HepG2 (cell line): ENCODE results near the gene OGFR. TPM values are rescaled to one million over a fixed set of nuclear protein-coding genes. Genes with fewer than 3 reads are reported as not detected.

Experiments
- ARNT2 ChIP-seq: sonication (generic); formaldehyde crosslinking; IDR thresholded peaks from 2 replicates; pipeline ENCODE4 v1.8.0; 2022; ENCODE audit warnings: mild to moderate bottlenecking, low read depth, missing genetic modification reagents, moderate library complexity
- DNMT1 ChIP-seq: sonication (generic); formaldehyde crosslinking; IDR thresholded peaks from 2 replicates; pipeline ENCODE4 v1.5.1; 2020; ENCODE audit warnings: mild to moderate bottlenecking, missing genetic modification reagents
- FOSL1 ChIP-seq: sonication (generic); formaldehyde crosslinking; IDR thresholded peaks from 2 replicates; pipeline ENCODE4 v1.9.0; 2021; ENCODE audit warnings: missing genetic modification reagents, borderline replicate concordance
- FOXA1 ChIP-seq, 2 experiments: fragments of 450-650 bp in 1 of 2; sonication (generic) in 1 of 2; formaldehyde crosslinking in 1 of 2; IDR thresholded peaks; 2 replicates each; pipeline versions ENCODE4 v1.4.0 to v1.6.1; 2016 to 2020; ENCODE audit warnings: missing genetic modification reagents in 1 of 2
- HDAC6 ChIP-seq: fragments of 200-600 bp; sonication (generic); IDR thresholded peaks from 2 replicates; pipeline ENCODE4 v1.7.0; 2017; ENCODE audit warnings: mild to moderate bottlenecking, antibody characterized with exemption, low read length, low read depth
- KDM2A ChIP-seq: sonication (generic); formaldehyde crosslinking; IDR thresholded peaks from 2 replicates; pipeline ENCODE4 v1.4.0; 2020; ENCODE audit warnings: low read depth, missing genetic modification reagents, borderline replicate concordance
- POGZ ChIP-seq: sonication (generic); formaldehyde crosslinking; IDR thresholded peaks from 2 replicates; pipeline ENCODE4 v1.4.0; 2020; ENCODE audit warnings: mild to moderate bottlenecking, missing genetic modification reagents
- PRPF4 ChIP-seq: fragments of 200-400 bp; formaldehyde crosslinking; IDR thresholded peaks from 2 replicates; pipeline ENCODE4 v1.6.1; 2016; ENCODE audit warnings: low read length, low read depth; ENCODE audit not compliant: poor library complexity, severe bottlenecking
- SAFB2 ChIP-seq: sonication (generic); formaldehyde crosslinking; IDR thresholded peaks from 2 replicates; pipeline ENCODE4 v1.5.1; 2020; ENCODE audit warnings: missing genetic modification reagents, low read depth, mild to moderate bottlenecking, borderline replicate concordance
- SALL1 ChIP-seq: sonication (generic); formaldehyde crosslinking; IDR thresholded peaks from 2 replicates; pipeline ENCODE4 v1.8.0; 2022; ENCODE audit warnings: mild to moderate bottlenecking, missing genetic modification reagents
- TCF12 ChIP-seq, 2 experiments: fragments of 450-650 bp in 1 of 2; sonication (generic) in 1 of 2; formaldehyde crosslinking in 1 of 2; IDR thresholded peaks; 2 replicates each; pipeline versions ENCODE4 v1.6.1 to v1.8.0; 2017 to 2022; ENCODE audit warnings: antibody characterized with exemption in 1 of 2, mild to moderate bottlenecking in 1 of 2, missing genetic modification reagents in 1 of 2, moderate library complexity in 1 of 2
- TEAD2 ChIP-seq: sonication (generic); formaldehyde crosslinking; IDR thresholded peaks from 2 replicates; pipeline ENCODE4 v1.9.0; 2021; ENCODE audit warnings: missing genetic modification reagents
- ZNF101 ChIP-seq: sonication (generic); formaldehyde crosslinking; IDR thresholded peaks from 2 replicates; pipeline ENCODE4 v1.4.0; 2020; ENCODE audit warnings: mild to moderate bottlenecking, low read depth, missing genetic modification reagents, borderline replicate concordance
- ZNF12 ChIP-seq: sonication (generic); formaldehyde crosslinking; IDR thresholded peaks from 2 replicates; pipeline ENCODE4 v1.5.0; 2020; ENCODE audit warnings: missing genetic modification reagents
- ZNF136 ChIP-seq: sonication (generic); formaldehyde crosslinking; IDR thresholded peaks from 2 replicates; pipeline ENCODE4 v1.8.1; 2022; ENCODE audit warnings: low read depth, mild to moderate bottlenecking, moderate library complexity, missing genetic modification reagents
- ZNF441 ChIP-seq: sonication (generic); formaldehyde crosslinking; IDR thresholded peaks from 2 replicates; pipeline ENCODE4 v1.7.0; 2021; ENCODE audit warnings: missing genetic modification reagents, borderline replicate concordance
- ZNF879 ChIP-seq: sonication (generic); formaldehyde crosslinking; IDR thresholded peaks from 2 replicates; pipeline ENCODE4 v1.8.1; 2023; ENCODE audit warnings: missing genetic modification reagents
- ZSCAN29 ChIP-seq: sonication (generic); formaldehyde crosslinking; conservative IDR thresholded peaks from 2 replicates; pipeline ENCODE4 v1.4.0; 2020; ENCODE audit warnings: mild to moderate bottlenecking, missing genetic modification reagents
- ZSCAN30 ChIP-seq: sonication (generic); formaldehyde crosslinking; IDR thresholded peaks from 2 replicates; pipeline ENCODE4 v1.5.0; 2020; ENCODE audit warnings: mild to moderate bottlenecking, missing genetic modification reagents
- polyA plus RNA-seq, 8 experiments: library from polyadenylated mRNA; depleted of rRNA in 3 of 8; stranded (reverse) in 7 of 8; unstranded in 1 of 8; fragments of >200 nt; fragmentation: Illumina TruSeq in 4 of 8; extraction: Trizol in 4 of 8; gene quantifications; 2 replicates each; pipeline versions ENCODE4 v1.2.1 to v1.2.3, GENCODE V29; 2011 to 2016; ENCODE audit warnings: low read depth in 4 of 8, missing spikeins in 1 of 8, mixed read lengths in 1 of 8; ENCODE audit not compliant: insufficient read depth in 1 of 8
- total RNA-seq, 5 experiments: library from RNA; depleted of rRNA; stranded (reverse); fragments of >200 nt; fragmentation: Illumina TruSeq; extraction: Trizol; gene quantifications; 2 replicates each; pipeline ENCODE4 v1.2.3, GENCODE V29; 2016; ENCODE audit warnings: low read depth in 1 of 5
- TF ChIP-seq, protein P1 (sequence below): sonication (generic); formaldehyde crosslinking; conservative IDR thresholded peaks from 2 replicates; pipeline ENCODE4 v1.4.0; 2020; ENCODE audit warnings: missing genetic modification reagents
- TF ChIP-seq, protein P2 (sequence below): sonication (generic); formaldehyde crosslinking; IDR thresholded peaks from 2 replicates; pipeline ENCODE4 v1.4.0; 2020; ENCODE audit warnings: missing genetic modification reagents
- TF ChIP-seq, protein P3 (sequence below): sonication (generic); formaldehyde crosslinking; IDR thresholded peaks from 2 replicates; pipeline ENCODE4 v1.4.0; 2020; ENCODE audit warnings: mild to moderate bottlenecking, missing genetic modification reagents
- TF ChIP-seq, protein P4 (sequence below): sonication (generic); formaldehyde crosslinking; IDR thresholded peaks from 2 replicates; pipeline ENCODE4 v1.9.0; 2021; ENCODE audit warnings: missing genetic modification reagents, borderline replicate concordance

The OGFR gene
- total and polyA plus RNA-seq, 2 of the 13 experiments (the other 11 are each of a cell fraction or from before 2014, with no cell fraction given): 47.7 to 81.8 TPM

DNA sequence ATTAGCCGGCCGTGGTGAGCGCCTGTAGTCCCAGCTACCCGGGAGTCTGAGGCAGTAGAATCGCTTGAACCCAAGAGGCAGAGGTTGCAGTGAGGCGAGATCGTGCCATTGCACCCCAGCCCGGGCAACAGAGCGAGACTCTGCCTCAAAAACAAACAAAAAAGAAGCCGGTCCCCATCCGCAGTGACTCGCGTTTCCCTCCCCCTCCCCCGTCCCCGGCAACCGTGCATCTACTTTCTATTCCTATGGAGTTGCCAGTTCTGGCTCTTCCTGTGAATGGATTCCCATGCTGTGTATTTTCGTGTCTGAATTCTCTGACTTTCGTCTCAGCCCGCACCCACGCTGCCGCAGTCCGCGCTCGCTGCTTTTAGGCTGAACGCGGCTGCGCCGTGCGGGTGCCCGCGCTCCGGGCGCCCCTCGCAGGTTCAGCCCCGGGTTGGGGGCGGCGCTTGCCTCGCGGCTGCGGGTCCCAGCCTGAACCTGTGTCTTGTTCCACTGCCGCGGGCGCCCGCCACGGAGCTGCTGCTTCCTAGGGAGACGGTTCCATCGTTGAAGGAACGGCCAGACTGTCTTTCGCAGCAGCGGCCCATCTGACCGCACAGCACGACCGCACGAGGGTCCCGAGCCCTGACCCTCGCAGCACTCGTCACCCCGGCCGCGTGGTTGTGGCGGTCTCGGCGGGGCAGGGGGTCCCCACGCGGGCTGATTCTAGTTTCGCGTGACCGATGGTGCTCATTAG, 9.4 kb upstream of the OGFR start (continued):
- TF ChIP-seq, protein P1, sequence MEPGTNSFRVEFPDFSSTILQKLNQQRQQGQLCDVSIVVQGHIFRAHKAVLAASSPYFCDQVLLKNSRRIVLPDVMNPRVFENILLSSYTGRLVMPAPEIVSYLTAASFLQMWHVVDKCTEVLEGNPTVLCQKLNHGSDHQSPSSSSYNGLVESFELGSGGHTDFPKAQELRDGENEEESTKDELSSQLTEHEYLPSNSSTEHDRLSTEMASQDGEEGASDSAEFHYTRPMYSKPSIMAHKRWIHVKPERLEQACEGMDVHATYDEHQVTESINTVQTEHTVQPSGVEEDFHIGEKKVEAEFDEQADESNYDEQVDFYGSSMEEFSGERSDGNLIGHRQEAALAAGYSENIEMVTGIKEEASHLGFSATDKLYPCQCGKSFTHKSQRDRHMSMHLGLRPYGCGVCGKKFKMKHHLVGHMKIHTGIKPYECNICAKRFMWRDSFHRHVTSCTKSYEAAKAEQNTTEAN (CRISPR knock-in tag): peak; percentile 55
- TF ChIP-seq, protein P2, sequence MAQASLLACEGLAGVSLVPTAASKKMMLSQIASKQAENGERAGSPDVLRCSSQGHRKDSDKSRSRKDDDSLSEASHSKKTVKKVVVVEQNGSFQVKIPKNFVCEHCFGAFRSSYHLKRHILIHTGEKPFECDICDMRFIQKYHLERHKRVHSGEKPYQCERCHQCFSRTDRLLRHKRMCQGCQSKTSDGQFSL (CRISPR knock-in tag): peak; percentile 41; the same call in 1 of the 2 replicates
- no peak for TF ChIP-seq TEAD2 (CRISPR knock-in tag)
- no peak for TF ChIP-seq FOXA1 (IDR thresholded peaks at IDR 0.05)
- no peak for TF ChIP-seq FOXA1 (CRISPR knock-in tag; IDR thresholded peaks at IDR 0.05)
- 0 out of 2 replicates have a peak, but pooled peaks have one; percentile 17 for TF ChIP-seq DNMT1 (CRISPR knock-in tag)
- TF ChIP-seq ZSCAN29 (CRISPR knock-in tag): peak; percentile 90; the same call in 1 of the 2 replicates
- TF ChIP-seq, protein P3, sequence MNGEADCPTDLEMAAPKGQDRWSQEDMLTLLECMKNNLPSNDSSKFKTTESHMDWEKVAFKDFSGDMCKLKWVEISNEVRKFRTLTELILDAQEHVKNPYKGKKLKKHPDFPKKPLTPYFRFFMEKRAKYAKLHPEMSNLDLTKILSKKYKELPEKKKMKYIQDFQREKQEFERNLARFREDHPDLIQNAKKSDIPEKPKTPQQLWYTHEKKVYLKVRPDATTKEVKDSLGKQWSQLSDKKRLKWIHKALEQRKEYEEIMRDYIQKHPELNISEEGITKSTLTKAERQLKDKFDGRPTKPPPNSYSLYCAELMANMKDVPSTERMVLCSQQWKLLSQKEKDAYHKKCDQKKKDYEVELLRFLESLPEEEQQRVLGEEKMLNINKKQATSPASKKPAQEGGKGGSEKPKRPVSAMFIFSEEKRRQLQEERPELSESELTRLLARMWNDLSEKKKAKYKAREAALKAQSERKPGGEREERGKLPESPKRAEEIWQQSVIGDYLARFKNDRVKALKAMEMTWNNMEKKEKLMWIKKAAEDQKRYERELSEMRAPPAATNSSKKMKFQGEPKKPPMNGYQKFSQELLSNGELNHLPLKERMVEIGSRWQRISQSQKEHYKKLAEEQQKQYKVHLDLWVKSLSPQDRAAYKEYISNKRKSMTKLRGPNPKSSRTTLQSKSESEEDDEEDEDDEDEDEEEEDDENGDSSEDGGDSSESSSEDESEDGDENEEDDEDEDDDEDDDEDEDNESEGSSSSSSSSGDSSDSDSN (CRISPR knock-in tag): peak; percentile 80
- no peak for TF ChIP-seq FOSL1 (CRISPR knock-in tag)
- no peak; the same call in 1 of the 2 replicates for TF ChIP-seq POGZ
- no peak for TF ChIP-seq ZNF101 (CRISPR knock-in tag)
- TF ChIP-seq ZNF879 (CRISPR knock-in tag): peak; percentile 52; the same call in 1 of the 2 replicates
- no peak for TF ChIP-seq ZNF136
- TF ChIP-seq ZNF12 (CRISPR knock-in tag): peak; percentile 50
- no peak for TF ChIP-seq HDAC6
- 0 out of 2 replicates have a peak, but pooled peaks have one; percentile 58 for TF ChIP-seq SALL1 (CRISPR knock-in tag)
- peak; percentile 55; the same call in 1 of the 2 replicates for TF ChIP-seq ZNF441
- TF ChIP-seq, protein P4, sequence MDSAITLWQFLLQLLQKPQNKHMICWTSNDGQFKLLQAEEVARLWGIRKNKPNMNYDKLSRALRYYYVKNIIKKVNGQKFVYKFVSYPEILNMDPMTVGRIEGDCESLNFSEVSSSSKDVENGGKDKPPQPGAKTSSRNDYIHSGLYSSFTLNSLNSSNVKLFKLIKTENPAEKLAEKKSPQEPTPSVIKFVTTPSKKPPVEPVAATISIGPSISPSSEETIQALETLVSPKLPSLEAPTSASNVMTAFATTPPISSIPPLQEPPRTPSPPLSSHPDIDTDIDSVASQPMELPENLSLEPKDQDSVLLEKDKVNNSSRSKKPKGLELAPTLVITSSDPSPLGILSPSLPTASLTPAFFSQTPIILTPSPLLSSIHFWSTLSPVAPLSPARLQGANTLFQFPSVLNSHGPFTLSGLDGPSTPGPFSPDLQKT (CRISPR knock-in tag): peak; percentile 88; the same call in 1 of the 2 replicates
- TF ChIP-seq SAFB2: peak; percentile 91
- TF ChIP-seq ZSCAN30 (CRISPR knock-in tag): peak; percentile 32; the same call in 1 of the 2 replicates
- TF ChIP-seq ARNT2: peak; percentile 88
- 0 out of 2 replicates have a peak, but pooled peaks have one; percentile 49 for TF ChIP-seq KDM2A
- no peak for TF ChIP-seq PRPF4
- no peak for TF ChIP-seq TCF12 (IDR thresholded peaks at IDR 0.05)
- TF ChIP-seq TCF12 (CRISPR knock-in tag; IDR thresholded peaks at IDR 0.05): no peak
